AG04449 (cell line): ENCODE results near the gene SYT1.

ENCODE experiments used
- CTCF ChIA-PET: fragments of 350-600 bp; formaldehyde crosslinking; extraction: SDS; loops from one replicate; lab custom pipeline; 2021; ENCODE audit warnings: antibody characterized with exemption; lab: Yijun Ruan, JAX
- POLR2A ChIA-PET: fragments of 400-600, 350-600 bp; formaldehyde crosslinking; extraction: SDS; loops from one replicate; lab custom pipeline; 2020; ENCODE audit warnings: antibody characterized with exemption, inconsistent platforms; lab: Yijun Ruan, JAX
- DNase-seq: peaks from one replicate; pipeline ENCODE4 v3.0.0-alpha.2; 2010; ENCODE audit warnings: low read depth, low spot score
- H3K4me3 ChIP-seq: 2 replicates; pipeline ENCODE4 v1.5.1; 2011; ENCODE audit warnings: low read depth, mild to moderate bottlenecking, control low read depth, low read length
- CTCF ChIP-seq: IDR thresholded peaks from one replicate; pipeline ENCODE4 v1.5.1; 2011; ENCODE audit warnings: mild to moderate bottlenecking, moderate library complexity, low read length, control low read depth, inconsistent platforms; ENCODE audit not compliant: insufficient read depth; ENCODE audit errors: missing control alignments

Gene SYT1

GRCh38 chr12:79236920-79237319, 372.3 kb downstream of the SYT1 start:
- TF ChIP-seq CTCF = no peak
- ChIA-PET CTCF (no interaction called here), POLR2A (no interaction called here)
- no peak overlapping the region for H3K4me3 ChIP-seq
- no peak for DNase-seq

- TF ChIP-seq CTCF = no peak
- CTCF ChIA-PET = no interaction called here
- POLR2A ChIA-PET = no interaction called here
- no peak for DNase-seq
- no peak overlapping the region for H3K4me3 ChIP-seq
Observed at GRCh38 chr12:79238246-79238645, 373.7 kb downstream of the SYT1 start.

GRCh38 chr12:79247494-79247893, 382.9 kb downstream of the SYT1 start:
- ChIA-PET POLR2A (no interaction called here), CTCF (no interaction called here)
- H3K4me3 ChIP-seq = no peak overlapping the region
- DNase-seq = no peak
- no peak for TF ChIP-seq CTCF

- no peak for TF ChIP-seq CTCF
- POLR2A ChIA-PET = no interaction called here
- DNase-seq = no peak
- CTCF ChIA-PET = no interaction called here
- H3K4me3 ChIP-seq = no peak overlapping the region
Observed at GRCh38 chr12:79250186-79250585, 385.6 kb downstream of the SYT1 start.

- TF ChIP-seq CTCF = no peak
- ChIA-PET POLR2A (no interaction called here), CTCF (no interaction called here)
- no peak for DNase-seq
- no peak overlapping the region for H3K4me3 ChIP-seq
Observed at GRCh38 chr12:79250960-79251755, 386.6 kb downstream of the SYT1 start.

GRCh38 chr12:79252358-79253075, 387.9 kb downstream of the SYT1 start:
- no peak for TF ChIP-seq CTCF
- no peak for DNase-seq
- CTCF ChIA-PET = no interaction called here
- H3K4me3 ChIP-seq = no peak overlapping the region
- POLR2A ChIA-PET = no interaction called here
